ENCODE results near the gene DGKD.

DGKD gene

DNA sequence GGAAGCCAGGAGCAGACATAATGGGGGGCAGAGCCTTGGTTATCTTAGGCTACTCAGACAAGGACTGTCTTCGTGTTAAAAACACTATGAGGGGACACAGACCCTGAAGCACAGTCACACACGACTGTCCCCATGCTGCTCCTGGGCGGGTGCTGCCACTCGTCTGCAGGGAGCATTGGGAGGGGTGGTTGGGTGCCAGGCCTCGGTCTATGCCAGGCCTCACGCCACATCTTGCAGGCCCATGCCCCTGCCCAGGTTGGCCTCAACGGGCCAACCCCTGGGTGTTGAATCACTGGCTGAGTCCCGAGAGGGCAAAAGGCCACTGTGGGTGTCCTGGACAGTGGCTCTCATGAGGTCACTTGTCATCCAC lies 114.4 kb downstream of the DGKD start:
- no peak for DNase-seq (ENCODE audit: low read depth)
- no peak overlapping the region for H3K4me3 ChIP-seq (ENCODE audit: low read length)
- TF ChIP-seq, protein P1, sequence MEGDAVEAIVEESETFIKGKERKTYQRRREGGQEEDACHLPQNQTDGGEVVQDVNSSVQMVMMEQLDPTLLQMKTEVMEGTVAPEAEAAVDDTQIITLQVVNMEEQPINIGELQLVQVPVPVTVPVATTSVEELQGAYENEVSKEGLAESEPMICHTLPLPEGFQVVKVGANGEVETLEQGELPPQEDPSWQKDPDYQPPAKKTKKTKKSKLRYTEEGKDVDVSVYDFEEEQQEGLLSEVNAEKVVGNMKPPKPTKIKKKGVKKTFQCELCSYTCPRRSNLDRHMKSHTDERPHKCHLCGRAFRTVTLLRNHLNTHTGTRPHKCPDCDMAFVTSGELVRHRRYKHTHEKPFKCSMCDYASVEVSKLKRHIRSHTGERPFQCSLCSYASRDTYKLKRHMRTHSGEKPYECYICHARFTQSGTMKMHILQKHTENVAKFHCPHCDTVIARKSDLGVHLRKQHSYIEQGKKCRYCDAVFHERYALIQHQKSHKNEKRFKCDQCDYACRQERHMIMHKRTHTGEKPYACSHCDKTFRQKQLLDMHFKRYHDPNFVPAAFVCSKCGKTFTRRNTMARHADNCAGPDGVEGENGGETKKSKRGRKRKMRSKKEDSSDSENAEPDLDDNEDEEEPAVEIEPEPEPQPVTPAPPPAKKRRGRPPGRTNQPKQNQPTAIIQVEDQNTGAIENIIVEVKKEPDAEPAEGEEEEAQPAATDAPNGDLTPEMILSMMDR (conservative IDR thresholded peaks at IDR 0.05; ENCODE audit: low read depth, low read length): no peak

DNA sequence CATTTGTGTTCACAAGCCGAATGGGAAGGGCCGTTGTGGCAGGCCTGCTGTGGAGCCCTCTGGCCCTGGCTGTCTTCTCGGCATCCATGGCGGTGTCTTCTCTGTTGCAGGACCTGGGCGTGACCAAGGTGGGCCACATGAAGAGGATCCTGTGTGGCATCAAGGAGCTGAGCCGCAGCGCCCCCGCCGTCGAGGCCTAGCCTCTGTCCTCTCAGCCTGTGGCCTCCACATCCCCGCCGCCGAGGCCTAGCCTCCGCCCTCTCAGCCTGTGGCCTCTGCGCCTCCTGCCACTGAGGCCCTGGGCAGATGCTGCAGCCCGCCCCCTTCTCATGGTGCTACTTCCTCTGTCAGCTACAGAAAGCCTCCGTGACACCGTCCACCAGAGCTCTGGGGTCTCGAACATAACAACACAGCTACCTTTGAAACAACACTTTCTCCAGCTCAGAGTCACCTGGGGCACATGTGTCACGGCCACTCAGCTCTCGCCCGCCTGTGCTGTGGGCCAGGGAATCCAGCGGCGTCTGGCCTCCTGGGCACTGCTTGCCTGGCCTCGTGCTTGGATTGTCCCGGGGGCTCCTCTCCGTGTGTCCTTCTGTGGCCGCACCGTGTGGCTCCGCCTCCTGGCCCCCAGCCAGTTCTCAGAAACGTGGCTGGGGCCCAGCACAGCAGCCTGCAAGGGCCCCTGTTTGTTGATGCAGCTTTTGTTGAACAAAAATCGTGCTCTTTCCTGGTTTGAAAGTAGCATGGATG lies 115.1 kb downstream of the DGKD start:
- no peak overlapping the region for H3K4me3 ChIP-seq (ENCODE audit: low read length)
- DNase-seq (ENCODE audit: low read depth): no peak
- TF ChIP-seq, protein P1 (conservative IDR thresholded peaks at IDR 0.05; ENCODE audit: low read depth, low read length): no peak

- H3K4me3 ChIP-seq (ENCODE audit: low read length): no peak overlapping the region
- no peak for DNase-seq (ENCODE audit: low read depth)
- TF ChIP-seq, protein P1 (conservative IDR thresholded peaks at IDR 0.05; ENCODE audit: low read depth, low read length): no peak
These were observed 115.9 kb downstream of the DGKD start for GRCh38 chr2:233470011-233470687.

GRCh38 chr2:233470839-233471238 lies 116.5 kb downstream of the DGKD start:
- no peak for DNase-seq (ENCODE audit: low read depth)
- TF ChIP-seq, protein P1 (conservative IDR thresholded peaks at IDR 0.05; ENCODE audit: low read depth, low read length): no peak
- H3K4me3 ChIP-seq (ENCODE audit: low read length): no peak overlapping the region

DNA sequence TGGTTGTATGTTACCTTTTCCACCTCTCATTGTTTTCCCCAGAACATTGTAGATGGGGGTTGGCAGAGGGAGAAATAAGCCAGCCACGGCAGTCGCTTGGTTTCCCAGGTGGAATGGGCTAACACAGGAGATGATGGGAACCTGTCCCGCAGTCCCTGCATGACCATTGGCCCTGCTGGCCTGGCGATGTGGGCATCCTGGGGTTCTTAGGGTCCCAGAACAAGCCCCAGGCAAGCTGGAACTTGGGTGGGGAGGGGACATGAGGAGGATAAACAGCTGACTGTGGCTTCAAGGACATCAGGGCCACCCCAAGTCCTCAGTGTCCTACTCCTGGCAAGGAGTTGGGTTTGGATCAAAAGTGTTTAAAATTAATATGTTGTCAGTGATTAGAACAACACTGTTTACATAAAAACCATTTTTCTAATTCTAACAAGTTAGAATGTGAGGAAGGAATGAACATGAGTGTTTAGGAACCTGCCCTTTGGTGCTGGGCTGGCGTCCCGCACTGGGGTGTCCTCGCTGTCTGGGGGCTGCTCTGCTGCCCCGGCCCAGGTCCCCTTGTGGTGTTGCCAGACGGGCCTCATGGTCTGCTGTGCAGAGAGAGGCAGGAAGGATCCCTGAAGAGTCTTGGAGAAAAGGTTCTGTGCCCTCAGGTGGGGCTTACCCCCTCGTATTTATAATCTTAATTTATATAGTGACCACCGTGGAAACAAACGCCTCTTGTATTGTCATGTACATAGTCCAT lies 117.2 kb downstream of the DGKD start:
- TF ChIP-seq, protein P1 (conservative IDR thresholded peaks at IDR 0.05; ENCODE audit: low read depth, low read length): no peak
- no peak for DNase-seq (ENCODE audit: low read depth)
- H3K4me3 ChIP-seq (ENCODE audit: low read length): no peak overlapping the region

GRCh38 chr2:233473386-233473791 lies 119.1 kb downstream of the DGKD start:
- TF ChIP-seq, protein P1 (conservative IDR thresholded peaks at IDR 0.05; ENCODE audit: low read depth, low read length): no peak
- no peak overlapping the region for H3K4me3 ChIP-seq (ENCODE audit: low read length)
- DNase-seq (ENCODE audit: low read depth): no peak
